Heart right ventricle (tissue), 16 donors: ENCODE data around the gene TMTC2. TPM values are rescaled to one million over a fixed set of nuclear protein-coding genes. Genes with fewer than 3 reads are reported as not detected.

Experiments used
- ATAC-seq, 8 donors: fragments of 200-7000 bp; cut with Tn5 transposase; one replicate each; pipeline ENCODE4 v1.9.1; 2020; ENCODE audit warnings: mild to moderate bottlenecking in 8 of 8, moderate library complexity in 8 of 8, moderate number of reproducible peaks in 1 of 8
- DNase-seq, 2 donors: peaks; one replicate each; pipeline ENCODE4 v3.0.0-alpha.2; 2020
- H3K27ac ChIP-seq, 10 donors: fragments of 200-600 bp; sonication (generic) in 2 of 10; one replicate each; pipeline versions ENCODE4 v1.5.0 to v1.8.0; 2020 to 2022; ENCODE audit warnings: mild to moderate bottlenecking in 3 of 10
- H3K27me3 ChIP-seq, 7 donors: fragments of 200-600 bp; one replicate each; pipeline ENCODE4 v1.8.0; 2021 to 2022; ENCODE audit warnings: mild to moderate bottlenecking in 2 of 7
- H3K36me3 ChIP-seq, 9 donors: fragments of 200-600 bp; sonication (generic) in 1 of 9; one replicate each; pipeline versions ENCODE4 v1.5.0 to v1.8.0; 2020 to 2022; ENCODE audit warnings: mild to moderate bottlenecking in 2 of 9
- H3K4me1 ChIP-seq, 9 donors: fragments of 200-600 bp; sonication (generic) in 1 of 9; one replicate each; pipeline versions ENCODE4 v1.5.0 to v1.8.0; 2020 to 2022; ENCODE audit warnings: mild to moderate bottlenecking in 4 of 9
- H3K4me3 ChIP-seq, 10 donors: fragments of 200-600 bp; sonication (generic) in 2 of 10; one replicate each; pipeline versions ENCODE4 v1.5.0 to v1.8.0; 2020 to 2022; ENCODE audit warnings: mild to moderate bottlenecking in 7 of 10, moderate library complexity in 2 of 10
- H3K9me3 ChIP-seq, 11 donors: fragments of 200-600 bp in 10 of 11; sonication (generic) in 2 of 11; one replicate each; pipeline versions ENCODE4 v1.5.0 to v1.8.0; 2013 to 2022; ENCODE audit warnings: mild to moderate bottlenecking in 2 of 11, control low read depth in 1 of 11, moderate library complexity in 1 of 11
- CTCF ChIP-seq, 9 donors: fragments of 200-600 bp; sonication (generic) in 2 of 9; IDR thresholded peaks; one replicate each; pipeline versions ENCODE4 v1.5.0 to v1.8.0; 2021 to 2022; ENCODE audit warnings: antibody characterized with exemption in 9 of 9, mild to moderate bottlenecking in 5 of 9, moderate library complexity in 1 of 9
- WGBS, 2 donors: extraction: QIAGEN DNeasy Blood & Tissue Kit; methylation state at CpG; one replicate each; pipeline ENCODE4 v1.1.7; 2013; ENCODE audit warnings: inconsistent platforms in 1 of 2; 5-methylcytosine and 5-hydroxymethylcytosine counted together
- intact Hi-C, 10 donors: fragments of 100-400 bp; cut with DNase I; formaldehyde crosslinking; loops; one replicate each; pipeline versions ENCODE4 v1.11.1 to v1.14.2; 2022
- polyA plus RNA-seq, 2 donors: library from polyadenylated mRNA; stranded (reverse); fragments of 200-250 nt; gene quantifications; one replicate each; pipeline ENCODE4 v1.2.3, GENCODE V29; 2013
- total RNA-seq, 10 donors: library from RNA; stranded (reverse); fragmentation: NEBNext Ultra II Directional in 3 of 10; extraction: Animal tissue kit (Norgen Biotek cat#: 25700) in 3 of 10; gene quantifications; one replicate each; pipeline versions ENCODE4 v1.2.1 to v1.2.4, GENCODE V29; 2021 to 2023
- donor health status: Arrhythmogenic right ventricular cardiomyopathy.
- donor health status: ischemic (EF 13 %, LVEDD 7.1; RV severe dilation, severe dysfunction).
- donor health status: healthy with polysubstance abuse.
- donor health status: DM: no; HTN: yes; CAD: no.
- donor health status: DM: no; HTN: no; CAD: no.
- donor health status: ischemic (EF 25% LVEDD 6.9; RV normal size, moderate dysfunction).
- donor health status: ischemic (EF 25% LVEDD 5.7; RV mildly dilated, moderate dysfunction).
- donor health status: healthy.
- donor health status: DM: yes; HTN: yes; CAD: no.
- donor health status: Ischemic cardiomyopathy.
- donor health status: ischemic (EF 35%, LVEDD 5.7; RV mildly dilated, moderate dysfunction).
- donor health status: nonischemic (EF 11% LVEDD 7.7; RV severe dilation, severe dysfunction).
- donor health status: DM: yes; HTN: yes; CAD: no.
- donor health status: PGD.
- donor health status: ischemic (EF 29% LVEDD 5.4; RV normal size, mild dysfunction).
- donor health status: nonischemic (EF 23%, LVEDD 6.1; RV moderate dilation, normal function).

TMTC2 gene
- total and polyA plus RNA-seq, 12 donors: 1.6 to 4.4 (median 2.6) TPM

GRCh38 chr12:82797480-82797879 lies 110.8 kb downstream of the TMTC2 start:
- Histone ChIP-seq H3K4me3 (no peak overlapping the region), H3K27ac (no peak overlapping the region), H3K9me3 (no peaks in the 10 kb centered on the region), H3K36me3 (no peaks in the 10 kb centered on the region), H3K4me1 (no peaks in the 10 kb centered on the region), H3K27me3 (no peaks in the 10 kb centered on the region)
- ATAC-seq (no peak), DNase-seq (no peak)
- intact Hi-C loops: no loop called here
- WGBS, 2 donors: 97% methylated on average over 4 of the region's 4 CpGs
- no peak for TF ChIP-seq CTCF (IDR thresholded peaks at IDR 0.05)

GRCh38 chr12:82800185-82800584 lies 113.5 kb downstream of the TMTC2 start:
- 81 to 90% methylated on average over 2 of the region's 2 CpGs for WGBS, 2 donors
- Histone ChIP-seq H3K27me3 (no peaks in the 10 kb centered on the region), H3K9me3 (no peaks in the 10 kb centered on the region), H3K27ac (no peak overlapping the region), H3K36me3 (no peaks in the 10 kb centered on the region), H3K4me3 (no peak overlapping the region), H3K4me1 (no peaks in the 10 kb centered on the region)
- DNase-seq (no peak), ATAC-seq (no peak)
- intact Hi-C loops: no loop called here
- TF ChIP-seq CTCF (IDR thresholded peaks at IDR 0.05): no peak

DNA sequence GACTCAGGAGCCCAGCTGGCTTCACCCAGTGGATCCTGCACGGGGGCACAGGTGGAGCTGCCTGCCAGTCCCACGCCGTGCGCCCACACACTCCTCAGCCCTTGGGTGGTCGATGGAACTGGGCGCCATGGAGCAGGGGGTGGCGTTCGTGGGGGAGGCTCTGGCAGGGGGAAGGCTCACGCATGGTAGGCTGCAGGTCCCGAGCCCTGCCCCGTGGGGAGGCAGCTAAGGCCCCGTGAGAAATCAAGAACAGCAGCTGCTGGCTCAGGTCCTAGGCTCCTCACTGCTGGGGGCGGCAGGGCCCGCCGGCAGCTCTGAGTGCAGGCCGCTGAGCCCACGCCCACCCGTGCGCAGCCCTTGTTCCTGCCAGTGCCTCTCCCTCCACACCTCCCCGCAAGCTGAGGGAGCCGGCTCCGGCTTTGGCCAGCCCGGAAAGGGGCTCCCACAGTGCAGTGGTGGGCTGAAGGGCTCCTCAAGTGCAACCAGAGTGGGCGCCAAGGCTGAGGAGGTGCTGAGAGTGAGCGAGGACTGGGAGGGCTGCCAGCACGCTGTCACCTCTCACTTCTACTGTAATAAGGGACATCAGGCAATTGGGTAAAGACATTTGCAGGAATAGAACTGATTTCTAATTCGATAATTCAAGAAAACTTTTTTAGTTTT lies 115.4 kb downstream of the TMTC2 start:
- no peaks in the 10 kb centered on the region for H3K9me3 ChIP-seq
- ATAC-seq (no peak), DNase-seq (no peak)
- H3K4me1 ChIP-seq: no peaks in the 10 kb centered on the region
- WGBS, 2 donors: 97 to 98% methylated on average over 27 of the region's 27 CpGs
- no peaks in the 10 kb centered on the region for H3K36me3 ChIP-seq
- TF ChIP-seq CTCF (IDR thresholded peaks at IDR 0.05): no peak
- no peak overlapping the region for H3K27ac ChIP-seq
- H3K27me3 ChIP-seq: no peaks in the 10 kb centered on the region
- intact Hi-C loops: no loop called here
- no peak overlapping the region for H3K4me3 ChIP-seq

DNA sequence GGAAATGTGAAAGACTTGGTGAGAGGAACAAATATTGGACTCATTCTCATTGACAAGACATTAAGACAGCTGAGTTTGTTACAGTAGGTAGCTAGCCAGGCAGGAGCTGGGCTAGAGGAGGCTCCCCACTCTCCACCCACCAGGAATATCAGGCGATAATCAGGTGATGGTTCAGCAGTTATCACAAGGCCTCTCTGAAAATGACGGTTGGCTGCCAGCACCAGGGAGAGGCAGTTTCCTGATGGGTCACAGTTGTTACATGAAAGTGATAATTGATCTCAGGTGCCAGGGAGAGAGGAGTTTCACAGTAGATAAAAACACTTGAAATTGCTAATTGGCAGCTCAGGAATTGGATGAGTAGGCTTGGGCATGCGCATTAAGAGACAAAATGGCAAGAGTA lies 116.5 kb downstream of the TMTC2 start:
- no peak overlapping the region for H3K4me3 ChIP-seq
- H3K36me3 ChIP-seq: no peaks in the 10 kb centered on the region
- DNase-seq (no peak), ATAC-seq (no peak)
- H3K4me1 ChIP-seq: no peaks in the 10 kb centered on the region
- H3K27me3 ChIP-seq: no peaks in the 10 kb centered on the region
- TF ChIP-seq CTCF (IDR thresholded peaks at IDR 0.05): no peak
- intact Hi-C loops: no loop called here
- WGBS, 2 donors: 72 to 82% methylated on average over 3 of the region's 3 CpGs
- no peaks in the 10 kb centered on the region for H3K9me3 ChIP-seq
- H3K27ac ChIP-seq: no peak overlapping the region
